ENCODE results near the gene VAV1. TPM values are rescaled to one million over a fixed set of nuclear protein-coding genes. Genes with fewer than 3 reads are reported as not detected.
A peak's percentile ranks its signal among the peaks of the same experiment; 100 is the strongest.
"Not testable (repeated sequence)": the region's sequence is repeated elsewhere in the genome, so short reads cannot be mapped to it uniquely, and the experiment has no call there.

The VAV1 gene
- total RNA-seq, 2 experiments from 2014 or later, result 73.4 to 90.8 TPM

GRCh38 chr19:6766357-6767080 lies 6.0 kb upstream of the VAV1 start:
- CTCF ChIA-PET, result interaction anchor here (0.9 to 1.0 kb wide), 2 partner anchors 15 to 97 kb away, joined by 3 read pairs; no protein-coding TSS in a partner anchor
- Mint-ChIP-seq H3K36me3 (ENCODE audit: low read depth) (peaks cover 5% of the 10 kb centered on the region), H3K27me3 (no peaks in the 10 kb centered on the region), H3K9me3 (ENCODE audit: low read depth) (no peaks in the 10 kb centered on the region), H3K27ac (peak overlapping the region; percentile 94), H3K4me3 (peak overlapping the region; percentile 83), H3K4me1 (peaks cover 33% of the 10 kb centered on the region)
- DNase-seq, result peak; percentile 48
- intact Hi-C loops (cut with DNase I, micrococcal nuclease), result loop anchor here (1.0 to 2.0 kb wide), 14 partner anchors 13 to 393 kb away; partner anchors contain the start of genes GPR108 (in 1 of the 2), TRIP10 (in 1 of the 2) and ZNF557 (in 1 of the 2)
- POLR2A ChIA-PET, result interaction anchor here (0.6 kb wide), 1 partner anchor 31 kb away, joined by 3 read pairs; no protein-coding TSS in a partner anchor
- ATAC-seq, result no peak

DNA sequence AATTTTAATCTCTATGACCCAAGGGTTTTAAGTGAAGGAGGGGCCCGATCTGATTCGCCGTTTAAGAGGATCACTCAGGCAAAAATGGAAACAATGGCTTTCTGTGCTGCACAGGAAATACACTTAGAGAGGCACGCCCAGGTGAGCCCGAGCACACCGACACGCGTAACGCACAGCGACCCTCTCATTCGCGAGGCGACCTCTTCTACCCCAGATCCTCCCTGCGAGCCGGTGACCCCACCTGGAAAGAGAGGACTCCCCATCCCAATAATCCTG lies 5.5 kb upstream of the VAV1 start:
- Mint-ChIP-seq H3K4me1 (peaks cover 37% of the 10 kb centered on the region), H3K9me3 (ENCODE audit: low read depth) (no peaks in the 10 kb centered on the region), H3K27ac (peak overlapping the region; percentile 94), H3K27me3 (no peaks in the 10 kb centered on the region), H3K36me3 (ENCODE audit: low read depth) (peaks cover 5% of the 10 kb centered on the region), H3K4me3 (peak overlapping the region; percentile 83)
- ChIA-PET POLR2A (interaction anchor here (0.6 kb wide), 1 partner anchor 31 kb away, joined by 3 read pairs; no protein-coding TSS in a partner anchor), CTCF (interaction anchor here (0.9 to 2.1 kb wide), 3 partner anchors 14 to 96 kb away, joined by 3 to 12 read pairs (median 3); no protein-coding TSS in a partner anchor)
- intact Hi-C loops (cut with DNase I, micrococcal nuclease), result loop anchor here (1.0 to 2.0 kb wide), 14 partner anchors 14 to 394 kb away; partner anchors contain the start of genes GPR108 (in 1 of the 2), TRIP10 (in 1 of the 2) and ZNF557 (in 1 of the 2)
- DNase-seq, result no peak
- ATAC-seq, result peak; percentile 26

GRCh38 chr19:6767357-6768235 lies 4.9 kb upstream of the VAV1 start, which contains the start of gene SH2D3A:
Gene SH2D3A, minus strand, starts transcription at chr19:6767435. Its CDS starts 3,687 bp downstream, at chr19:6763748.
- intact Hi-C loops (cut with DNase I, micrococcal nuclease), result loop anchor here (1.0 to 2.0 kb wide), 14 partner anchors 14 to 394 kb away; partner anchors contain the start of genes GPR108 (in 1 of the 2), TRIP10 (in 1 of the 2) and ZNF557 (in 1 of the 2)
- H3K27me3 Mint-ChIP-seq, result no peaks in the 10 kb centered on the region
- peak within 1 kb of the TSS; percentile 83 for H3K4me3 Mint-ChIP-seq
- DNase-seq (peak; percentile 97), ATAC-seq (peak; percentile 78)
- peaks cover 42% of the 10 kb centered on the region for H3K4me1 Mint-ChIP-seq
- H3K27ac Mint-ChIP-seq, result peak within 1 kb of the TSS; percentile 94
- peaks cover 5% of the 10 kb centered on the region for H3K36me3 Mint-ChIP-seq (ENCODE audit: low read depth)
- ChIA-PET POLR2A (interaction anchor here (0.6 to 0.8 kb wide), 2 partner anchors 29 to 60 kb away, joined by 4 to 6 read pairs; no protein-coding TSS in a partner anchor), CTCF (interaction anchor here (0.6 to 2.5 kb wide), 8 partner anchors 14 to 251 kb away, joined by 3 to 12 read pairs (median 6); no protein-coding TSS in a partner anchor)
- H3K9me3 Mint-ChIP-seq (ENCODE audit: low read depth), result no peaks in the 10 kb centered on the region

DNA sequence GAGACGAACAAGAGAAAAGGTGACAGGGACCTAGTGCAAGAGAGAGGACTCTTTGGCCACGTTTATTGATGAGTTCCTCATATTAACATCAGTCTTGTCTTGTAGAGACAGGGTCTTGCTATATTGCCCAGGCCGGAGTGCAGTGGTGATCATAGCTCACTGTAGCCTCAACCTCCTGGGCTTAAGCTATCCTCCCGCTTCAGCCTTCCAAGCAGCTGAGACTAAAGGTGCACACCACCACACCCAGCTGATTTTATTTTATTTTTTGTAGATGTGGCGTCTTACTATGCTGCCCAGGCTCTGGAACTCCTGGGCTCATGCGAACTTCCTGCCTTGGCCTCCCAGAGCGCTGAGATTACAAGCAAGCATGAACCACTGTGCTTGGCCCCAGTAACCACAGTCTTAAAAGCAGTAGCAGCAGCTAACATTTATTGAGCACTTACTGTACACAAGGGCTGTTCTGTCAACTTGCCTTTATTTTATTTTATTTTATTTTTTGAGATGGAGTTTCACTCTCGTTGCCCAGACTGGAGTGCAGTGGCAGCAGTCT lies 4.2 kb upstream of the VAV1 start:
- intact Hi-C loops (cut with DNase I, micrococcal nuclease), result no loop called here
- DNase-seq, result peak; percentile 42
- CTCF ChIA-PET, result interaction anchor here (0.6 to 2.5 kb wide), 10 partner anchors 11 to 251 kb away, joined by 3 to 12 read pairs (median 6); no protein-coding TSS in a partner anchor
- H3K27me3 Mint-ChIP-seq, result no peaks in the 10 kb centered on the region
- H3K4me1 Mint-ChIP-seq, result peaks cover 42% of the 10 kb centered on the region
- peak overlapping the region; percentile 83 for H3K4me3 Mint-ChIP-seq
- POLR2A ChIA-PET, result interaction anchor here (0.8 to 1.0 kb wide), 2 partner anchors 30 to 45 kb away, joined by 3 to 6 read pairs; no protein-coding TSS in a partner anchor
- peaks cover 5% of the 10 kb centered on the region for H3K36me3 Mint-ChIP-seq (ENCODE audit: low read depth)
- H3K9me3 Mint-ChIP-seq (ENCODE audit: low read depth), result no peaks in the 10 kb centered on the region
- H3K27ac Mint-ChIP-seq, result peak overlapping the region; percentile 94
- no peak for ATAC-seq

DNA sequence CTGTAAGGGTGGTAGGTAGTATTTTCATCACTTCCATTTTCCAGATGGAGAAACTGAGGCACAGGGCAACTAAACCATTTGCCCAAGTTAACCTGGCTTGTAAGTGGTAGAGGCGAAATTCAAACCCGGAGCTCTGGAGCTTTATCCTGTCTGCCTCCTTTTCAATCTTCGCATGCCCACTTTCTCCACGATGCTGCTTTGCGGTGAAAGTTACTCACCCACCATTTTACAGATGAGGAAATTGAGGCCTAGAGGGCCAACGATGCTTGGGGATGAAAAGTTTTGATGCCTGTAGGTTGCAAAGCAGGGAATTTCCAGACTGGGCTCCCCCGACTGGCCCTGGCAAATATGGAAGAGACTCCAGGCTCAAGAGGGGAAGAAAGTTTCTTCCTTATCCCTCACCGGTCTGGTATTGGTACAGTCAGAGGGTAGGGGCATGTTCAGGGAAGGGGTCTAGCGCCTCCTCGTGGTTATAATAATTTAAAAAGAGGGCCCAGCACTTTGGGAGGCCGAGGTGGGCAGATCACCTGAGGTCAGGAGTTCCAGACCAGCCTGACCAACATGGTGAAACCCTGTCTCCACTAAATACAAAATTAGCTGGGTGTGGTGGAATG lies 3.4 kb upstream of the VAV1 start:
- Mint-ChIP-seq H3K27me3 (no peaks in the 10 kb centered on the region), H3K9me3 (ENCODE audit: low read depth) (no peaks in the 10 kb centered on the region), H3K4me3 (no peak overlapping the region), H3K27ac (peak overlapping the region; percentile 72), H3K36me3 (ENCODE audit: low read depth) (peaks cover 10% of the 10 kb centered on the region), H3K4me1 (peaks cover 45% of the 10 kb centered on the region)
- no peak for DNase-seq
- CTCF ChIA-PET, result interaction anchor here (0.9 to 2.5 kb wide), 6 partner anchors 11 to 252 kb away, joined by 3 to 12 read pairs (median 6); no protein-coding TSS in a partner anchor
- intact Hi-C loops (cut with DNase I, micrococcal nuclease), result no loop called here
- ATAC-seq, result no peak
- POLR2A ChIA-PET, result interaction anchor here (0.6 to 1.0 kb wide), 2 partner anchors 23 to 44 kb away, joined by 3 to 4 read pairs; no protein-coding TSS in a partner anchor

GRCh38 chr19:6771648-6772027 lies 870 bp upstream of the VAV1 start:
- not testable (repeated sequence) for DNase-seq; H3K27me3 Mint-ChIP-seq; ATAC-seq; H3K9me3 Mint-ChIP-seq (ENCODE audit: low read depth)
- Mint-ChIP-seq H3K4me3 (peak overlapping the region; percentile 97), H3K4me1 (peaks cover 46% of the 10 kb centered on the region), H3K27ac (peak overlapping the region; percentile 98), H3K36me3 (ENCODE audit: low read depth) (peaks cover 24% of the 10 kb centered on the region)
- POLR2A ChIA-PET, result interaction anchor here (0.7 to 1.2 kb wide), 3 partner anchors 32 to 119 kb away, joined by 3 read pairs; no protein-coding TSS in a partner anchor
- intact Hi-C loops (cut with DNase I, micrococcal nuclease), result loop anchor here (1.0 to 2.0 kb wide), 5 partner anchors 30 to 93 kb away; partner anchors contain the start of gene TRIP10 (in 1 of the 2)
- CTCF ChIA-PET, result interaction anchor here (0.5 to 2.8 kb wide), 8 partner anchors 19 to 813 kb away, joined by 3 to 11 read pairs (median 7); partner anchors contain the start of gene GPR108

DNA sequence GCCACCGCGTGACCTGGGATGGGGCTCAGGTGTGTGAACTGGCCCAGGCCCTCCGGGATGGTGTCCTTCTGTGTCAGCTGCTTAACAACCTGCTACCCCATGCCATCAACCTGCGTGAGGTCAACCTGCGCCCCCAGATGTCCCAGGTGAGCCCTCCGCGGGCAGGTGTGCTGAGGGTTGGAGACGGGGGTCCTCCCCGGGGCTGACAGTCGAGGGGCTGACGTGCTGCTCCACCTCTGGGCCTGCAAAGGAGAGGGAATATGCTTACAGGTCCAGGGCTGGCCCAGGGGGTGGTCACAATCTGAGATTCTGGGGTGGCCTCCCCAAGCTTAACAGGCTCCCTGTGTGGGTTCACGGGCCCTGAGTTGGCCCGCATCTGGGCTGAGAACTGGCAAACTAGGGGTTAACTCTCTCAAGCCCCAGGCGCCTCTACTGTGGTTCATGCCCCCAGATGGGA lies 386 bp downstream of the VAV1 start:
- CTCF ChIA-PET, result interaction anchor here (0.6 to 2.8 kb wide), 16 partner anchors 8 to 674 kb away, joined by 3 to 11 read pairs (median 4); partner anchors contain the start of gene GPR108
- peaks cover 54% of the 10 kb centered on the region for H3K4me1 Mint-ChIP-seq
- DNase-seq, result no peak
- H3K4me3 Mint-ChIP-seq, result peak overlapping the region; percentile 97
- peak overlapping the region; percentile 98 for H3K27ac Mint-ChIP-seq
- no peak for ATAC-seq
- peaks cover 4% of the 10 kb centered on the region for H3K9me3 Mint-ChIP-seq (ENCODE audit: low read depth)
- intact Hi-C loops (cut with DNase I, micrococcal nuclease), result loop anchor here (1.0 to 2.0 kb wide), 7 partner anchors 28 to 313 kb away; partner anchors contain the start of genes GPR108 (in 1 of the 2) and TRIP10 (in 1 of the 2)
- POLR2A ChIA-PET, result interaction anchor here (0.5 to 2.6 kb wide), 9 partner anchors 8 to 572 kb away, joined by 3 to 18 read pairs (median 3); partner anchors contain the start of gene TNFSF14
- peaks cover 33% of the 10 kb centered on the region for H3K36me3 Mint-ChIP-seq (ENCODE audit: low read depth)
- no peaks in the 10 kb centered on the region for H3K27me3 Mint-ChIP-seq

- H3K27me3 Mint-ChIP-seq, result no peaks in the 10 kb centered on the region
- POLR2A ChIA-PET, result interaction anchor here (0.5 to 2.6 kb wide), 7 partner anchors 18 to 571 kb away, joined by 3 to 18 read pairs (median 4); partner anchors contain the start of gene TNFSF14
- ATAC-seq (peak; percentile 50), DNase-seq (peak; percentile 84)
- H3K4me3 Mint-ChIP-seq, result peak overlapping the region; percentile 97
- H3K36me3 Mint-ChIP-seq (ENCODE audit: low read depth), result peaks cover 38% of the 10 kb centered on the region
- intact Hi-C loops (cut with DNase I, micrococcal nuclease), result loop anchor here (1.0 to 2.0 kb wide), 4 partner anchors 28 to 313 kb away; partner anchors contain the start of gene GPR108 (in 1 of the 2)
- peaks cover 4% of the 10 kb centered on the region for H3K9me3 Mint-ChIP-seq (ENCODE audit: low read depth)
- CTCF ChIA-PET, result interaction anchor here (0.6 to 2.8 kb wide), 6 partner anchors 8 to 91 kb away, joined by 3 to 11 read pairs (median 8); no protein-coding TSS in a partner anchor
- H3K27ac Mint-ChIP-seq, result peak overlapping the region; percentile 98
- H3K4me1 Mint-ChIP-seq, result peaks cover 54% of the 10 kb centered on the region
Measured at GRCh38 chr19:6773323-6773931, 919 bp downstream of the VAV1 start.

Data from activated CD4-positive, alpha-beta T cell treated with anti-CD3 and anti-CD28 coated beads for 36 hours (primary cell).